ENCODE results near the gene SNX18. TPM values are rescaled to one million over a fixed set of nuclear protein-coding genes. Genes with fewer than 3 reads are reported as not detected.

Gene SNX18
- total RNA-seq, result 15.7 and 21.6 TPM in 2 replicates

GRCh38 chr5:54517512-54518145 lies at the start of gene SNX18:
TSS of gene SNX18 (plus strand) at chr5:54517759. CDS start at chr5:54517953, 194 bp downstream.

Other genes with a start within 250 kb of the SNX18 start
- 29.4 and 41.9 TPM in 2 replicates for gene ARL15, start 207.2 kb upstream of the SNX18 start, total RNA-seq
- gene HSPB3, start 62.1 kb upstream of the SNX18 start, total RNA-seq, result not detected in 2 replicates